Posterior vena cava (tissue), 2 donors: ENCODE results near the gene MAGED4B. TPM values are rescaled to one million over a fixed set of nuclear protein-coding genes. Genes with fewer than 3 reads are reported as not detected.
"Not testable (repeated sequence)": the region's sequence is repeated elsewhere in the genome, so short reads cannot be mapped to it uniquely, and the experiment has no call there.

Source experiments
- DNase-seq: peaks from one replicate; pipeline ENCODE4 v3.0.0-alpha.2; 2020; ENCODE audit warnings: low spot score
- intact Hi-C, 2 donors: fragments of 100-400 bp; cut with DNase I; formaldehyde crosslinking; loops; one replicate each; pipeline versions ENCODE4 v1.14.1 to v1.14.2; 2022 to 2023
- long read RNA-seq, 2 donors: library from polyadenylated mRNA; unstranded; transcript quantifications; one replicate each; pipeline ENCODE4 v2.0.0, GENCODE V29; 2020 to 2021
- total RNA-seq, 2 donors: library from RNA; stranded (reverse); fragmentation: NEBNext Ultra II Directional; extraction: Animal tissue kit (Norgen Biotek cat#: 25700); gene quantifications; one replicate each; pipeline ENCODE4 v1.2.1, GENCODE V29; 2021
- donor health status: DM: yes; HTN: yes; CAD: no.
- donor health status: DM: yes; HTN: yes; CAD: no.

Gene MAGED4B, protein sequence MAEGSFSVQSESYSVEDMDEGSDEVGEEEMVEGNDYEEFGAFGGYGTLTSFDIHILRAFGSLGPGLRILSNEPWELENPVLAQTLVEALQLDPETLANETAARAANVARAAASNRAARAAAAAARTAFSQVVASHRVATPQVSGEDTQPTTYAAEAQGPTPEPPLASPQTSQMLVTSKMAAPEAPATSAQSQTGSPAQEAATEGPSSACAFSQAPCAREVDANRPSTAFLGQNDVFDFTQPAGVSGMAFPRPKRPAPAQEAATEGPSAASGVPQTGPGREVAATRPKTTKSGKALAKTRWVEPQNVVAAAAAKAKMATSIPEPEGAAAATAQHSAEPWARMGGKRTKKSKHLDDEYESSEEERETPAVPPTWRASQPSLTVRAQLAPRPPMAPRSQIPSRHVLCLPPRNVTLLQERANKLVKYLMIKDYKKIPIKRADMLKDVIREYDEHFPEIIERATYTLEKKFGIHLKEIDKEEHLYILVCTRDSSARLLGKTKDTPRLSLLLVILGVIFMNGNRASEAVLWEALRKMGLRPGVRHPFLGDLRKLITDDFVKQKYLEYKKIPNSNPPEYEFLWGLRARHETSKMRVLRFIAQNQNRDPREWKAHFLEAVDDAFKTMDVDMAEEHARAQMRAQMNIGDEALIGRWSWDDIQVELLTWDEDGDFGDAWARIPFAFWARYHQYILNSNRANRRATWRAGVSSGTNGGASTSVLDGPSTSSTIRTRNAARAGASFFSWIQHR
- 1 to 10 TPM; 3.4 to 6.3 TPM for total RNA-seq
- long read RNA-seq, donor 1, partial matches to known transcripts: 0 of 4 reads
- long read RNA-seq, donor 1, other reads (novel, unspliced or antisense): 0 of 4 reads
- long read RNA-seq, donor 2, partial matches to known transcripts: 1 of 5 reads
- long read RNA-seq, donor 2, other reads (novel, unspliced or antisense): 2 of 5 reads

DNA sequence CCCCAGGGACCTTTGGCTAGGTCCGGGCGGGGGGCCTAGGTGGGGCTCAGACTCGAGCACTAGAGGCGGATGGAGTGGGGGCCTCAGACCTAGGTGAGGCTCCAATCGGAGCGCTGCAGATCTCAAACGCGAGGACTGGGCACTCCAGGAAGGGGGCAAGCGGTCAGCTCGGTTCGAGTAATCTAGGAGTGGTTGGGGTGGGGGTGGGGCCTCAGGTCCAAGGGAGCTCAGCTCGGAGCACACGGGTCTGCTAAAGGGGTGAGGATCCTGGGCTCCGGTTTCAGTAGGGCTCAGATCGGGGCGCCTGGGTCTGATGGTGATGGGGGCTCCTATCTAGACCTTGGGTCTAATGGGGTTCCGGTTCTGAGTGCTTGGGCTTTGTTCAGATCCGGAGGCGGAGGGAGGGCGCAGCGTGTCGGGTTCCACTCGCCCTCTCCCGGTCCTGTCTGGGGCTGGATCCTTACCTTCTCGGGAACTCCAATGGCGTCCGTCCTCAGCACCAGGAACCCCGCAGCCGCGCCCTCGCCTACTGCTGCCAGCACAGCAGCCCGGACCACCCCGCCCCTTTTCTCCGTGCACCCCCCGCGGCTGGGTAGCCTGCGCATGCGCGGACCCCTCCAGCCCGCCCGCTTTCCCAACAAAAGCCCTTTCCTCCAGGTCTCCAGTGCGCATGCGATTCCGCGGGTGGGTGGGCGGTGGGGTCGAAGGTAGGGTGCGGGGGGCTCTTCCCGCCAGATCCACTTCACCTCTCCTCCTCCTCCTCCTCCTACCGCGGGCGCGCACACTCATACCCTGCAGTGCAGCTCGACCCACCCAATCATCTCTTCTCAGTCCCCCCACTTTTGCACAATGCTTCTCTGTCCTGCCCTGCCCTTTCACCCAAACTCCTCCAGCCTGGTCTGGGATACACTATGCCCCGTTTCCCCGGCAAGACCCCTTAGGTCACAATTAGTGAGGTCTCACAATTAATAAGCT, at the start of gene MAGED4B:
MAGED4B (minus strand) TSS at position 518 of the 975 bp plus-strand sequence. CDS start 1,011 bp downstream, outside the sequence.
- DNase-seq, intact Hi-C loops: not testable (repeated sequence)

GRCh38 chrX:52118262-52118661, 49.3 kb upstream of the MAGED4B start:
- no peak for DNase-seq
- intact Hi-C loops: no loop called here

GRCh38 chrX:52082578-52082977, 13.6 kb upstream of the MAGED4B start:
- intact Hi-C loops: no loop called here
- no peak for DNase-seq

- DNase-seq: no peak
- intact Hi-C loops: no loop called here
Measured at GRCh38 chrX:52078131-52078530, 9.1 kb upstream of the MAGED4B start.

DNA sequence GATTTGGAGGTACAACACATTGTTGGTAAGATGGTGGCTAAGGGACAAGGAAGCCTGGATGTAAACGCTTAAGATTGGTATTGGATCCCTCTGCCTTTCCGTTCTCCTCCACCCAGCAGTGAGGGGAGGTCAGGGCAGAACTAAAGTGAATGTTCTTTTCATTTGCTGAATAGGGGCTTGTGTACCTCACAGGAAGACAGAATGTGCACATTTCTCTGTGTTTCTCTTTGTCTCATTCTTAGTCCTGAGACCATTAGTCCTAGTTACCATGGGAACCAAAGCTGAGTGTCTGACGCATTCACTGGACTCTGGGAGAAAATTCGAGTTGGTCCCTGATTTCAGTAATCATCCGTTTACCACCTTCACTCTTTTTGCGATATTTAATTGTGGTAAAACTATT, 26.7 kb downstream of the MAGED4B start:
- intact Hi-C loops, DNase-seq: not testable (repeated sequence)

DNA sequence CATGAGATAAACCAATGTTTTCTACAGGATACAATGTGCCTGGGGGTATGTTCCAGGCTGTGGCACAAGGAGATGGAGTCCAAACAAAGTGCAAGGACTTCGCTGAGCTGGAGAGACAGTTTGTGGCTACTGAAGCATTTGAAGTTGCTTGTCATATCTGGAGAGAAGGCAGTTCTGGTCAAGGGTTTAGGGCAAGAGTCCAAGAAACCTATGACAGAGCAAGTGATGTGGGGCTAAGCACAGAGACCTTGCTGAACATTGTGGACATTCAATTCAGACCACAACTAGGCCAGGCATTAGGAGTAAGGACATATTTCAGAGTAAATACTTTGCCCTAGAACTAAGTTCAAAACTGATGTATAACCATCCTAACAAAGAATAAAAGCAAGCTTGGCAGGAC, 34.8 kb downstream of the MAGED4B start:
- DNase-seq: no peak
- intact Hi-C loops: no loop called here

DNA sequence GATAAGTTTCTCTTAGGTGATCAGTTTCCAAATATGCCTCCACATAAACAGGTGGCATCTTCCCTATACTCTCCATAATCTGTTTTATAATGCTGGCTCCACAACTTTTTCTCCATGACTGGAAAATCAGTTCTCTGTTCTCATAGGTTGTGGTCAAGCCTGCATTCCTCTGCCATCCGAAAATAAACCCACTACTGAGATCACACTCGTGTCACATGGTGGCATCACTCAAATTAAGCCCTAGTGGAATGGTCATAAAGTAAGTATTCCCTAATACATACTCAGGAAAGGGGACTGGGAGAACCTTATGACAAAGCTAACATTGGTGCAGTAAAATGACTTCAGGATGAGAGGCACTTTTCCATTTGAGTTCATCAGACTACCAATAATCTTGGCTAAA, 37.6 kb downstream of the MAGED4B start:
- intact Hi-C loops: no loop called here
- DNase-seq: no peak

- DNase-seq: no peak
- intact Hi-C loops: no loop called here
Measured at GRCh38 chrX:52015794-52016193, 53.2 kb downstream of the MAGED4B start.

Other genes with a start within 250 kb of the MAGED4B start
- gene MAGED1, start 175.6 kb downstream of the MAGED4B start, total RNA-seq: 100 to 1,000 TPM in 1 of 2 donors, 10 to 100 TPM in 1; 72.7 to 103 TPM
- gene MAGED4, start 115.7 kb upstream of the MAGED4B start, total RNA-seq: 1 to 10 TPM; 2.9 to 5.9 TPM